Pulmonary artery endothelial cell (primary cell): ENCODE data around the gene NACC2. TPM values are rescaled to one million over a fixed set of nuclear protein-coding genes. Genes with fewer than 3 reads are reported as not detected.

Experiments used
- DNase-seq: peaks from one replicate; pipeline ENCODE4 v3.0.0-alpha.2; 2011; ENCODE audit warnings: low read depth, low spot score
- total RNA-seq: library from RNA; depleted of rRNA; stranded (reverse); fragments of >200 nt; gene quantifications from 2 replicates; pipeline ENCODE4 v1.2.3, GENCODE V29; 2014

Gene NACC2
- total RNA-seq, 1 donor from 2014 or later = 25.5 TPM

GRCh38 chr9:135961811-135962695, 133.0 kb downstream of the NACC2 start:
- DNase-seq = no peak

GRCh38 chr9:135961277-135961715, 133.8 kb downstream of the NACC2 start, which contains the start of gene UBAC1:
TSS of gene UBAC1 (minus strand) at chr9:135961373. CDS start at chr9:135961162, 211 bp downstream.
- peak; percentile 81 for DNase-seq

GRCh38 chr9:135960411-135961276, 134.4 kb downstream of the NACC2 start:
- no peak for DNase-seq

GRCh38 chr9:135959814-135960213, 135.3 kb downstream of the NACC2 start:
- DNase-seq = no peak

- DNase-seq = no peak
These were observed 136.6 kb downstream of the NACC2 start for GRCh38 chr9:135958485-135958884.

- no peak for DNase-seq
These were observed 137.7 kb downstream of the NACC2 start for GRCh38 chr9:135957431-135957830.

GRCh38 chr9:135956802-135957174, 138.3 kb downstream of the NACC2 start:
- DNase-seq = no peak

Other genes with a start within 250 kb of the NACC2 start
- 18.6 and 20.5 TPM in 2 replicates for gene CAMSAP1, start 187.7 kb downstream of the NACC2 start, total RNA-seq
- gene UBAC1, start 133.9 kb downstream of the NACC2 start, total RNA-seq = 37.7 and 38.5 TPM in 2 replicates
- gene TMEM250, start 23.6 kb upstream of the NACC2 start, total RNA-seq = 72.3 and 75.4 TPM in 2 replicates
- not detected in 2 replicates for gene LHX3, start 109.8 kb upstream of the NACC2 start, total RNA-seq
- gene QSOX2, start 150.5 kb upstream of the NACC2 start, total RNA-seq = 12.4 and 15.4 TPM in 2 replicates
- gene CCDC187, start 208.8 kb upstream of the NACC2 start, total RNA-seq = not detected in 2 replicates
- 24.1 and 32.1 TPM in 2 replicates for gene GPSM1, start 232.2 kb upstream of the NACC2 start, total RNA-seq